NB4 (cell line): ENCODE measurements around the gene TMPRSS11F.

Experiments
- CTCF ChIP-seq: IDR thresholded peaks from one replicate; pipeline ENCODE4 v1.5.1; 2012; ENCODE audit warnings: low read depth, low read length
- MAX ChIP-seq: IDR thresholded peaks from 2 replicates; pipeline ENCODE4 v1.6.1; 2011; ENCODE audit warnings: low read depth, low read length
- MYC ChIP-seq: IDR thresholded peaks from 2 replicates; pipeline ENCODE4 v1.6.1; 2011; ENCODE audit warnings: low read depth, low read length
- POLR2A ChIP-seq: IDR thresholded peaks from 2 replicates; pipeline ENCODE4 v1.6.1; 2011; ENCODE audit warnings: mild to moderate bottlenecking; ENCODE audit not compliant: insufficient read length; ENCODE audit errors: extremely low read depth

- TF ChIP-seq CTCF (no peak), MYC (no peak), POLR2A (no peak), MAX (no peak)
Observed at GRCh38 chr4:68082758-68083157, 46.9 kb downstream of the TMPRSS11F start.
